Eye (tissue), 1 donor: Measurements from ENCODE around the gene KCTD12.

ENCODE experiments used
- DNase-seq: peaks from one replicate; pipeline ENCODE4 v3.0.0-alpha.2; 2015

KCTD12 gene

GRCh38 chr13:76853481-76853880 is 32.7 kb downstream of the KCTD12 start:
- no peak for DNase-seq

GRCh38 chr13:76852986-76853385 is 33.2 kb downstream of the KCTD12 start:
- no peak for DNase-seq

- DNase-seq = no peak
Observed at GRCh38 chr13:76851961-76852360, 34.2 kb downstream of the KCTD12 start.

GRCh38 chr13:76849493-76849892 is 36.7 kb downstream of the KCTD12 start:
- DNase-seq = no peak

- DNase-seq = peak; percentile 47
Observed at GRCh38 chr13:76848596-76848995, 37.6 kb downstream of the KCTD12 start.

- no peak for DNase-seq
Observed at GRCh38 chr13:76846363-76846762, 39.8 kb downstream of the KCTD12 start.

- no peak for DNase-seq
Observed at GRCh38 chr13:76845865-76846264, 40.3 kb downstream of the KCTD12 start.

- no peak for DNase-seq
Observed at GRCh38 chr13:76845367-76845766, 40.8 kb downstream of the KCTD12 start.

- no peak for DNase-seq
Observed at GRCh38 chr13:76837801-76838200, 48.4 kb downstream of the KCTD12 start.

- DNase-seq = no peak
Observed at GRCh38 chr13:76836311-76836710, 49.9 kb downstream of the KCTD12 start.

GRCh38 chr13:76833441-76833954 is 52.7 kb downstream of the KCTD12 start:
- peak; percentile 55 for DNase-seq

GRCh38 chr13:76832258-76832988 is 53.8 kb downstream of the KCTD12 start:
- DNase-seq = no peak

GRCh38 chr13:76830805-76831204 is 55.4 kb downstream of the KCTD12 start:
- no peak for DNase-seq
